ENCODE measurements around the gene STON1. TPM values are rescaled to one million over a fixed set of nuclear protein-coding genes. Genes with fewer than 3 reads are reported as not detected.

STON1 gene
- total RNA-seq, 5 donors from 2014 or later (not counting 1 experiment from before 2014, with no cell fraction given), result 2.5 to 3.8 (median 2.6) TPM

- no peaks in the 10 kb centered on the region for H3K36me3 ChIP-seq (ENCODE audit: control insufficient read depth in 2 of 2, extremely low read depth in 1 of 2, insufficient read depth in 1 of 2, low read length in 1 of 2)
- DNase-seq, result no peak
- CTCF ChIA-PET, result interaction anchor here in 1 of 2 donors (0.6 kb wide), 2 partner anchors 36 to 207 kb away, joined by 3 to 5 read pairs; no protein-coding TSS in a partner anchor
- no peaks in the 10 kb centered on the region for H3K9me3 ChIP-seq
- no peaks in the 10 kb centered on the region for H3K27me3 Mint-ChIP-seq
- no CpG with 5 or more reads among the region's 9 CpGs for WGBS (ENCODE audit: insufficient coverage)
- ATAC-seq (replicated peaks in 1 of 4), result no peak
- POLR2A ChIA-PET, result no interaction called here
- H3K4me3 ChIP-seq (ENCODE audit: control insufficient read depth in 1 of 2, extremely low read depth in 1 of 2, low read length in 1 of 2), result no peak overlapping the region
- no peaks in the 10 kb centered on the region for H3K27me3 ChIP-seq (replicated peaks in 1 of 2; ENCODE audit: control insufficient read depth in 2 of 2, extremely low read depth in 1 of 2, insufficient read depth in 2 of 2, low read length in 1 of 2)
- H3K9me3 Mint-ChIP-seq, result no peaks in the 10 kb centered on the region
- peaks cover 2 to 9% (median 8%) of the 10 kb centered on the region in 3 donors for H3K4me1 Mint-ChIP-seq
- no peaks in the 10 kb centered on the region for H3K4me1 ChIP-seq (ENCODE audit: control insufficient read depth in 1 of 2, extremely low read depth in 1 of 2, insufficient read depth in 2 of 2, low read length in 2 of 2)
- H3K4me3 Mint-ChIP-seq, result no peak overlapping the region
- no peak overlapping the region for H3K27ac ChIP-seq (ENCODE audit: low read length)
- H3K36me3 Mint-ChIP-seq, result no peaks in the 10 kb centered on the region
- no peak overlapping the region for H3K27ac Mint-ChIP-seq
Measured at GRCh38 chr2:48574353-48575287, 44.7 kb downstream of the STON1 start.

GRCh38 chr2:48578313-48578712 is 48.4 kb downstream of the STON1 start:
- no CpG with 5 or more reads among the region's 4 CpGs for WGBS (ENCODE audit: insufficient coverage)
- DNase-seq (no peak), ATAC-seq (replicated peaks in 1 of 4) (no peak)
- Histone ChIP-seq H3K4me1 (ENCODE audit: control insufficient read depth in 1 of 2, extremely low read depth in 1 of 2, insufficient read depth in 2 of 2, low read length in 2 of 2) (no peaks in the 10 kb centered on the region), H3K4me3 (ENCODE audit: control insufficient read depth in 1 of 2, extremely low read depth in 1 of 2, low read length in 1 of 2) (no peak overlapping the region), H3K27me3 (replicated peaks in 1 of 2; ENCODE audit: control insufficient read depth in 2 of 2, extremely low read depth in 1 of 2, insufficient read depth in 2 of 2, low read length in 1 of 2) (no peaks in the 10 kb centered on the region), H3K9me3 (no peaks in the 10 kb centered on the region), H3K36me3 (ENCODE audit: control insufficient read depth in 2 of 2, extremely low read depth in 1 of 2, insufficient read depth in 1 of 2, low read length in 1 of 2) (no peaks in the 10 kb centered on the region), H3K27ac (ENCODE audit: low read length) (no peak overlapping the region)
- Mint-ChIP-seq H3K36me3 (peaks cover 10% of the 10 kb centered on the region), H3K9me3 (no peaks in the 10 kb centered on the region), H3K4me3 (no peak overlapping the region), H3K27ac (no peak overlapping the region), H3K4me1 (peaks cover 2 to 9% (median 8%) of the 10 kb centered on the region in 3 donors), H3K27me3 (no peaks in the 10 kb centered on the region)
- ChIA-PET POLR2A (no interaction called here), CTCF (no interaction called here)

GRCh38 chr2:48583961-48584360 is 54.0 kb downstream of the STON1 start:
- Mint-ChIP-seq H3K27me3 (no peaks in the 10 kb centered on the region), H3K4me3 (no peak overlapping the region), H3K9me3 (no peaks in the 10 kb centered on the region), H3K27ac (no peak overlapping the region), H3K4me1 (no peaks in the 10 kb centered on the region), H3K36me3 (peaks cover 10% of the 10 kb centered on the region)
- H3K27ac ChIP-seq (ENCODE audit: low read length), result no peak overlapping the region
- peaks cover 0 to 2% of the 10 kb centered on the region in 2 experiments for H3K27me3 ChIP-seq (replicated peaks in 1 of 2; ENCODE audit: control insufficient read depth in 2 of 2, extremely low read depth in 1 of 2, insufficient read depth in 2 of 2, low read length in 1 of 2)
- no peaks in the 10 kb centered on the region for H3K4me1 ChIP-seq (ENCODE audit: control insufficient read depth in 1 of 2, extremely low read depth in 1 of 2, insufficient read depth in 2 of 2, low read length in 2 of 2)
- H3K4me3 ChIP-seq (ENCODE audit: control insufficient read depth in 1 of 2, extremely low read depth in 1 of 2, low read length in 1 of 2), result no peak overlapping the region
- ChIA-PET CTCF (no interaction called here), POLR2A (no interaction called here)
- DNase-seq (no peak), ATAC-seq (replicated peaks in 1 of 4) (no peak)
- no peaks in the 10 kb centered on the region for H3K36me3 ChIP-seq (ENCODE audit: control insufficient read depth in 2 of 2, extremely low read depth in 1 of 2, insufficient read depth in 1 of 2, low read length in 1 of 2)
- no CpG with 5 or more reads among the region's 3 CpGs for WGBS (ENCODE audit: insufficient coverage)
- no peaks in the 10 kb centered on the region for H3K9me3 ChIP-seq

- Histone ChIP-seq H3K36me3 (ENCODE audit: control insufficient read depth in 2 of 2, extremely low read depth in 1 of 2, insufficient read depth in 1 of 2, low read length in 1 of 2) (no peaks in the 10 kb centered on the region), H3K4me3 (ENCODE audit: control insufficient read depth in 1 of 2, extremely low read depth in 1 of 2, low read length in 1 of 2) (no peak overlapping the region), H3K27ac (ENCODE audit: low read length) (no peak overlapping the region), H3K9me3 (no peaks in the 10 kb centered on the region), H3K27me3 (replicated peaks in 1 of 2; ENCODE audit: control insufficient read depth in 2 of 2, extremely low read depth in 1 of 2, insufficient read depth in 2 of 2, low read length in 1 of 2) (peaks cover 0 to 2% of the 10 kb centered on the region in 2 experiments), H3K4me1 (ENCODE audit: control insufficient read depth in 1 of 2, extremely low read depth in 1 of 2, insufficient read depth in 2 of 2, low read length in 2 of 2) (no peaks in the 10 kb centered on the region)
- H3K4me3 Mint-ChIP-seq, result no peak overlapping the region
- WGBS (ENCODE audit: insufficient coverage), result 100% methylated on average over 1 of the region's 4 CpGs
- ChIA-PET CTCF (no interaction called here), POLR2A (no interaction called here)
- DNase-seq (no peak), ATAC-seq (replicated peaks in 1 of 4) (no peak)
- no peaks in the 10 kb centered on the region for H3K9me3 Mint-ChIP-seq
- H3K36me3 Mint-ChIP-seq, result peaks cover 10% of the 10 kb centered on the region
- no peaks in the 10 kb centered on the region for H3K4me1 Mint-ChIP-seq
- no peak overlapping the region for H3K27ac Mint-ChIP-seq
- no peaks in the 10 kb centered on the region for H3K27me3 Mint-ChIP-seq
Measured at GRCh38 chr2:48584551-48584950, 54.6 kb downstream of the STON1 start.

- no peak overlapping the region for H3K27ac Mint-ChIP-seq
- Histone ChIP-seq H3K36me3 (ENCODE audit: control insufficient read depth in 2 of 2, extremely low read depth in 1 of 2, insufficient read depth in 1 of 2, low read length in 1 of 2) (no peaks in the 10 kb centered on the region), H3K4me3 (ENCODE audit: control insufficient read depth in 1 of 2, extremely low read depth in 1 of 2, low read length in 1 of 2) (no peak overlapping the region), H3K4me1 (ENCODE audit: control insufficient read depth in 1 of 2, extremely low read depth in 1 of 2, insufficient read depth in 2 of 2, low read length in 2 of 2) (no peaks in the 10 kb centered on the region), H3K27ac (ENCODE audit: low read length) (no peak overlapping the region), H3K27me3 (replicated peaks in 1 of 2; ENCODE audit: control insufficient read depth in 2 of 2, extremely low read depth in 1 of 2, insufficient read depth in 2 of 2, low read length in 1 of 2) (peaks cover 0 to 2% of the 10 kb centered on the region in 2 experiments), H3K9me3 (no peaks in the 10 kb centered on the region)
- no peak overlapping the region for H3K4me3 Mint-ChIP-seq
- no peak for DNase-seq
- ChIA-PET CTCF (no interaction called here), POLR2A (no interaction called here)
- peaks cover 2% of the 10 kb centered on the region for H3K36me3 Mint-ChIP-seq
- no peaks in the 10 kb centered on the region for H3K4me1 Mint-ChIP-seq
- WGBS (ENCODE audit: insufficient coverage), result 28% methylated on average over 4 of the region's 4 CpGs
- no peaks in the 10 kb centered on the region for H3K9me3 Mint-ChIP-seq
- no peaks in the 10 kb centered on the region for H3K27me3 Mint-ChIP-seq
- no peak for ATAC-seq (replicated peaks in 1 of 4)
Measured at GRCh38 chr2:48586433-48586832, 56.5 kb downstream of the STON1 start.

GRCh38 chr2:48587560-48587959 is 57.6 kb downstream of the STON1 start:
- Mint-ChIP-seq H3K27ac (no peak overlapping the region), H3K4me3 (no peak overlapping the region), H3K27me3 (no peaks in the 10 kb centered on the region), H3K4me1 (no peaks in the 10 kb centered on the region), H3K36me3 (no peaks in the 10 kb centered on the region), H3K9me3 (no peaks in the 10 kb centered on the region)
- Histone ChIP-seq H3K4me1 (ENCODE audit: control insufficient read depth in 1 of 2, extremely low read depth in 1 of 2, insufficient read depth in 2 of 2, low read length in 2 of 2) (no peaks in the 10 kb centered on the region), H3K36me3 (ENCODE audit: control insufficient read depth in 2 of 2, extremely low read depth in 1 of 2, insufficient read depth in 1 of 2, low read length in 1 of 2) (no peaks in the 10 kb centered on the region), H3K9me3 (no peaks in the 10 kb centered on the region), H3K4me3 (ENCODE audit: control insufficient read depth in 1 of 2, extremely low read depth in 1 of 2, low read length in 1 of 2) (no peak overlapping the region), H3K27ac (ENCODE audit: low read length) (no peak overlapping the region), H3K27me3 (replicated peaks in 1 of 2; ENCODE audit: control insufficient read depth in 2 of 2, extremely low read depth in 1 of 2, insufficient read depth in 2 of 2, low read length in 1 of 2) (peaks cover 0 to 2% of the 10 kb centered on the region in 2 experiments)
- ATAC-seq (replicated peaks in 1 of 4), result no peak
- CTCF ChIA-PET, result no interaction called here
- POLR2A ChIA-PET, result no interaction called here
- no peak for DNase-seq
- WGBS (ENCODE audit: insufficient coverage), result 71% methylated on average over 4 of the region's 5 CpGs
